ENCODE measurements around the gene GBGT1.

DNA sequence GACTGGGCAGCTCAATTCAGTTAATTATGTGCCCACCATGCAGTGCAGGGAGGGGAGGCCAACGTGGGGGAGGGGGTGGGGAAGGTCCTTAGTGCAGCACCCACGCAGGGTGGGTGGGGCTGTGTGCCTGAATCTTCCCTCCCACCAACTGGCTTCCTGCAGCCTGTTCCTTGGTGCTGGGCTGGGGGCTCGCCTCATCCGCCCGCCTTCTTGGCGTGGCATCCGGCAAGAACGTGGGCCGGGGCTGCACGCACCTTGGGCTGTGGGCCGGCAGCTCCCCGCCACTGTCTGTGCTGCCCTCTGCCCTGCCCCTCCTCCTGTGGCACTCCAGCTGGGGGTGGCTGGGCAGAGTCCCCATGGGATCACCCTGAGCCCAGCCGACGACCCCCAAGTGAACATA lies 23.1 kb downstream of the GBGT1 start:
- TF ChIP-seq CTCF (IDR thresholded peaks at IDR 0.05; ENCODE audit: low read length) (no peak), EZH2 (IDR thresholded peaks at IDR 0.05; ENCODE audit: borderline replicate concordance, low read length) (no peak)

All from OCI-LY1 (cell line).